ENCODE results near the gene INTS3. TPM values are rescaled to one million over a fixed set of nuclear protein-coding genes. Genes with fewer than 3 reads are reported as not detected.

The INTS3 gene
- total RNA-seq, 1 experiment from 2014 or later, result 66.8 TPM

DNA sequence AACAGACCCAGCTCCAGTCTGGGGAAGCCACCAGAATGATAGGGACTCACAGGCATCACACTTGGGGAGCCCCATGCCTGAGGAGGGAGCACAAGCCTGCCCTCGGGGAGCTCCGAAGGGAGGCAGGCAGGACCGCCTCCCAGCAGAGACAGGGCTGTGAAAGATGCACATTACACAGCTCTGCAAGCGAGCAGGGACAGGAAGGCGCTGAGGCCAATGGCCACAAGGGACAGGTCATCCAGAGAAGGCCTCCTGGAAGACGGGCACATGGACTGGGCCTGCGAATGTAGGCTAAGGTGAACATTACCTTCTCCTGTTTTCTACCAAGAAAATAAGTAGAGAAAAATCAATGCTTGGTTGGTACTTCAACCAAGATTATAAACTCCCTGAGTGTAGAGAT is 45.1 kb upstream of the INTS3 start:
- DNase-seq (ENCODE audit: low spot score) (no peak), ATAC-seq (no peak)
- ChIA-PET POLR2A (no interaction called here), CTCF (interaction anchor here (0.7 kb wide), 1 partner anchor 55 kb away, joined by 3 read pairs; the partner anchor contains the start of gene S100A13)
- H3K9me3 Mint-ChIP-seq, result no peaks in the 10 kb centered on the region
- peaks cover 23% of the 10 kb centered on the region for H3K27me3 Mint-ChIP-seq (ENCODE audit: low read depth)
- H3K4me3 Mint-ChIP-seq, result no peak overlapping the region
- peaks cover 14% of the 10 kb centered on the region for H3K4me1 Mint-ChIP-seq
- H3K36me3 Mint-ChIP-seq, result peaks cover 7% of the 10 kb centered on the region; the same call in 1 of the 2 replicates
- no peak overlapping the region for H3K27ac Mint-ChIP-seq
- no peak for TF ChIP-seq PRRX2 (CRISPR knock-in tag; IDR thresholded peaks at IDR 0.05)
- TF ChIP-seq, protein P1, sequence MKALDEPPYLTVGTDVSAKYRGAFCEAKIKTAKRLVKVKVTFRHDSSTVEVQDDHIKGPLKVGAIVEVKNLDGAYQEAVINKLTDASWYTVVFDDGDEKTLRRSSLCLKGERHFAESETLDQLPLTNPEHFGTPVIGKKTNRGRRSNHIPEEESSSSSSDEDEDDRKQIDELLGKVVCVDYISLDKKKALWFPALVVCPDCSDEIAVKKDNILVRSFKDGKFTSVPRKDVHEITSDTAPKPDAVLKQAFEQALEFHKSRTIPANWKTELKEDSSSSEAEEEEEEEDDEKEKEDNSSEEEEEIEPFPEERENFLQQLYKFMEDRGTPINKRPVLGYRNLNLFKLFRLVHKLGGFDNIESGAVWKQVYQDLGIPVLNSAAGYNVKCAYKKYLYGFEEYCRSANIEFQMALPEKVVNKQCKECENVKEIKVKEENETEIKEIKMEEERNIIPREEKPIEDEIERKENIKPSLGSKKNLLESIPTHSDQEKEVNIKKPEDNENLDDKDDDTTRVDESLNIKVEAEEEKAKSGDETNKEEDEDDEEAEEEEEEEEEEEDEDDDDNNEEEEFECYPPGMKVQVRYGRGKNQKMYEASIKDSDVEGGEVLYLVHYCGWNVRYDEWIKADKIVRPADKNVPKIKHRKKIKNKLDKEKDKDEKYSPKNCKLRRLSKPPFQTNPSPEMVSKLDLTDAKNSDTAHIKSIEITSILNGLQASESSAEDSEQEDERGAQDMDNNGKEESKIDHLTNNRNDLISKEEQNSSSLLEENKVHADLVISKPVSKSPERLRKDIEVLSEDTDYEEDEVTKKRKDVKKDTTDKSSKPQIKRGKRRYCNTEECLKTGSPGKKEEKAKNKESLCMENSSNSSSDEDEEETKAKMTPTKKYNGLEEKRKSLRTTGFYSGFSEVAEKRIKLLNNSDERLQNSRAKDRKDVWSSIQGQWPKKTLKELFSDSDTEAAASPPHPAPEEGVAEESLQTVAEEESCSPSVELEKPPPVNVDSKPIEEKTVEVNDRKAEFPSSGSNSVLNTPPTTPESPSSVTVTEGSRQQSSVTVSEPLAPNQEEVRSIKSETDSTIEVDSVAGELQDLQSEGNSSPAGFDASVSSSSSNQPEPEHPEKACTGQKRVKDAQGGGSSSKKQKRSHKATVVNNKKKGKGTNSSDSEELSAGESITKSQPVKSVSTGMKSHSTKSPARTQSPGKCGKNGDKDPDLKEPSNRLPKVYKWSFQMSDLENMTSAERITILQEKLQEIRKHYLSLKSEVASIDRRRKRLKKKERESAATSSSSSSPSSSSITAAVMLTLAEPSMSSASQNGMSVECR (CRISPR knock-in tag; IDR thresholded peaks at IDR 0.05; ENCODE audit: borderline replicate concordance), result no peak
- TF ChIP-seq, protein P2, sequence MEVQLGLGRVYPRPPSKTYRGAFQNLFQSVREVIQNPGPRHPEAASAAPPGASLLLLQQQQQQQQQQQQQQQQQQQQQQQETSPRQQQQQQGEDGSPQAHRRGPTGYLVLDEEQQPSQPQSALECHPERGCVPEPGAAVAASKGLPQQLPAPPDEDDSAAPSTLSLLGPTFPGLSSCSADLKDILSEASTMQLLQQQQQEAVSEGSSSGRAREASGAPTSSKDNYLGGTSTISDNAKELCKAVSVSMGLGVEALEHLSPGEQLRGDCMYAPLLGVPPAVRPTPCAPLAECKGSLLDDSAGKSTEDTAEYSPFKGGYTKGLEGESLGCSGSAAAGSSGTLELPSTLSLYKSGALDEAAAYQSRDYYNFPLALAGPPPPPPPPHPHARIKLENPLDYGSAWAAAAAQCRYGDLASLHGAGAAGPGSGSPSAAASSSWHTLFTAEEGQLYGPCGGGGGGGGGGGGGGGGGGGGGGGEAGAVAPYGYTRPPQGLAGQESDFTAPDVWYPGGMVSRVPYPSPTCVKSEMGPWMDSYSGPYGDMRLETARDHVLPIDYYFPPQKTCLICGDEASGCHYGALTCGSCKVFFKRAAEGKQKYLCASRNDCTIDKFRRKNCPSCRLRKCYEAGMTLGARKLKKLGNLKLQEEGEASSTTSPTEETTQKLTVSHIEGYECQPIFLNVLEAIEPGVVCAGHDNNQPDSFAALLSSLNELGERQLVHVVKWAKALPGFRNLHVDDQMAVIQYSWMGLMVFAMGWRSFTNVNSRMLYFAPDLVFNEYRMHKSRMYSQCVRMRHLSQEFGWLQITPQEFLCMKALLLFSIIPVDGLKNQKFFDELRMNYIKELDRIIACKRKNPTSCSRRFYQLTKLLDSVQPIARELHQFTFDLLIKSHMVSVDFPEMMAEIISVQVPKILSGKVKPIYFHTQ (CRISPR knock-in tag; IDR thresholded peaks at IDR 0.05), result no peak
- TF ChIP-seq, protein P3, sequence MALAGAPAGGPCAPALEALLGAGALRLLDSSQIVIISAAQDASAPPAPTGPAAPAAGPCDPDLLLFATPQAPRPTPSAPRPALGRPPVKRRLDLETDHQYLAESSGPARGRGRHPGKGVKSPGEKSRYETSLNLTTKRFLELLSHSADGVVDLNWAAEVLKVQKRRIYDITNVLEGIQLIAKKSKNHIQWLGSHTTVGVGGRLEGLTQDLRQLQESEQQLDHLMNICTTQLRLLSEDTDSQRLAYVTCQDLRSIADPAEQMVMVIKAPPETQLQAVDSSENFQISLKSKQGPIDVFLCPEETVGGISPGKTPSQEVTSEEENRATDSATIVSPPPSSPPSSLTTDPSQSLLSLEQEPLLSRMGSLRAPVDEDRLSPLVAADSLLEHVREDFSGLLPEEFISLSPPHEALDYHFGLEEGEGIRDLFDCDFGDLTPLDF (CRISPR knock-in tag; IDR thresholded peaks at IDR 0.05), result no peak
- TF ChIP-seq, protein P4, sequence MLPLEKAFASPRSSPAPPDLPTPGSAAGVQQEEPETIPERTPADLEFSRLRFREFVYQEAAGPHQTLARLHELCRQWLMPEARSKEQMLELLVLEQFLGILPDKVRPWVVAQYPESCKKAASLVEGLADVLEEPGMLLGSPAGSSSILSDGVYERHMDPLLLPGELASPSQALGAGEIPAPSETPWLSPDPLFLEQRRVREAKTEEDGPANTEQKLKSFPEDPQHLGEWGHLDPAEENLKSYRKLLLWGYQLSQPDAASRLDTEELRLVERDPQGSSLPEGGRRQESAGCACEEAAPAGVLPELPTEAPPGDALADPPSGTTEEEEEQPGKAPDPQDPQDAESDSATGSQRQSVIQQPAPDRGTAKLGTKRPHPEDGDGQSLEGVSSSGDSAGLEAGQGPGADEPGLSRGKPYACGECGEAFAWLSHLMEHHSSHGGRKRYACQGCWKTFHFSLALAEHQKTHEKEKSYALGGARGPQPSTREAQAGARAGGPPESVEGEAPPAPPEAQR (CRISPR knock-in tag; IDR thresholded peaks at IDR 0.05), result no peak
- no peak for TF ChIP-seq ETV6 (CRISPR knock-in tag; IDR thresholded peaks at IDR 0.05)
- TF ChIP-seq, protein P5, sequence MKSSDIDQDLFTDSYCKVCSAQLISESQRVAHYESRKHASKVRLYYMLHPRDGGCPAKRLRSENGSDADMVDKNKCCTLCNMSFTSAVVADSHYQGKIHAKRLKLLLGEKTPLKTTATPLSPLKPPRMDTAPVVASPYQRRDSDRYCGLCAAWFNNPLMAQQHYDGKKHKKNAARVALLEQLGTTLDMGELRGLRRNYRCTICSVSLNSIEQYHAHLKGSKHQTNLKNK (CRISPR knock-in tag; IDR thresholded peaks at IDR 0.05), result no peak
- TF ChIP-seq, protein P6, sequence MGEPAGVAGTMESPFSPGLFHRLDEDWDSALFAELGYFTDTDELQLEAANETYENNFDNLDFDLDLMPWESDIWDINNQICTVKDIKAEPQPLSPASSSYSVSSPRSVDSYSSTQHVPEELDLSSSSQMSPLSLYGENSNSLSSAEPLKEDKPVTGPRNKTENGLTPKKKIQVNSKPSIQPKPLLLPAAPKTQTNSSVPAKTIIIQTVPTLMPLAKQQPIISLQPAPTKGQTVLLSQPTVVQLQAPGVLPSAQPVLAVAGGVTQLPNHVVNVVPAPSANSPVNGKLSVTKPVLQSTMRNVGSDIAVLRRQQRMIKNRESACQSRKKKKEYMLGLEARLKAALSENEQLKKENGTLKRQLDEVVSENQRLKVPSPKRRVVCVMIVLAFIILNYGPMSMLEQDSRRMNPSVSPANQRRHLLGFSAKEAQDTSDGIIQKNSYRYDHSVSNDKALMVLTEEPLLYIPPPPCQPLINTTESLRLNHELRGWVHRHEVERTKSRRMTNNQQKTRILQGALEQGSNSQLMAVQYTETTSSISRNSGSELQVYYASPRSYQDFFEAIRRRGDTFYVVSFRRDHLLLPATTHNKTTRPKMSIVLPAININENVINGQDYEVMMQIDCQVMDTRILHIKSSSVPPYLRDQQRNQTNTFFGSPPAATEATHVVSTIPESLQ (CRISPR knock-in tag; IDR thresholded peaks at IDR 0.05), result no peak
- TF ChIP-seq KAT7 (CRISPR knock-in tag; IDR thresholded peaks at IDR 0.05; ENCODE audit: borderline replicate concordance), result no peak
- TF ChIP-seq FOXJ3 (CRISPR knock-in tag; IDR thresholded peaks at IDR 0.05; ENCODE audit: borderline replicate concordance), result no peak
- TF ChIP-seq OVOL2 (CRISPR knock-in tag; IDR thresholded peaks at IDR 0.05; ENCODE audit: borderline replicate concordance), result no peak
- TF ChIP-seq NR2C2 (CRISPR knock-in tag; IDR thresholded peaks at IDR 0.05), result no peak
- no peak for TF ChIP-seq ZNF138 (CRISPR knock-in tag; conservative IDR thresholded peaks at IDR 0.05)
- TF ChIP-seq SMAD4 (CRISPR knock-in tag; IDR thresholded peaks at IDR 0.05), result no peak
- TF ChIP-seq ATF1 (CRISPR knock-in tag; IDR thresholded peaks at IDR 0.05), result no peak
- TF ChIP-seq GRHL2 (CRISPR knock-in tag; IDR thresholded peaks at IDR 0.05; ENCODE audit: insufficient replicate concordance, severe bottlenecking), result no peak
- TF ChIP-seq, protein P7, sequence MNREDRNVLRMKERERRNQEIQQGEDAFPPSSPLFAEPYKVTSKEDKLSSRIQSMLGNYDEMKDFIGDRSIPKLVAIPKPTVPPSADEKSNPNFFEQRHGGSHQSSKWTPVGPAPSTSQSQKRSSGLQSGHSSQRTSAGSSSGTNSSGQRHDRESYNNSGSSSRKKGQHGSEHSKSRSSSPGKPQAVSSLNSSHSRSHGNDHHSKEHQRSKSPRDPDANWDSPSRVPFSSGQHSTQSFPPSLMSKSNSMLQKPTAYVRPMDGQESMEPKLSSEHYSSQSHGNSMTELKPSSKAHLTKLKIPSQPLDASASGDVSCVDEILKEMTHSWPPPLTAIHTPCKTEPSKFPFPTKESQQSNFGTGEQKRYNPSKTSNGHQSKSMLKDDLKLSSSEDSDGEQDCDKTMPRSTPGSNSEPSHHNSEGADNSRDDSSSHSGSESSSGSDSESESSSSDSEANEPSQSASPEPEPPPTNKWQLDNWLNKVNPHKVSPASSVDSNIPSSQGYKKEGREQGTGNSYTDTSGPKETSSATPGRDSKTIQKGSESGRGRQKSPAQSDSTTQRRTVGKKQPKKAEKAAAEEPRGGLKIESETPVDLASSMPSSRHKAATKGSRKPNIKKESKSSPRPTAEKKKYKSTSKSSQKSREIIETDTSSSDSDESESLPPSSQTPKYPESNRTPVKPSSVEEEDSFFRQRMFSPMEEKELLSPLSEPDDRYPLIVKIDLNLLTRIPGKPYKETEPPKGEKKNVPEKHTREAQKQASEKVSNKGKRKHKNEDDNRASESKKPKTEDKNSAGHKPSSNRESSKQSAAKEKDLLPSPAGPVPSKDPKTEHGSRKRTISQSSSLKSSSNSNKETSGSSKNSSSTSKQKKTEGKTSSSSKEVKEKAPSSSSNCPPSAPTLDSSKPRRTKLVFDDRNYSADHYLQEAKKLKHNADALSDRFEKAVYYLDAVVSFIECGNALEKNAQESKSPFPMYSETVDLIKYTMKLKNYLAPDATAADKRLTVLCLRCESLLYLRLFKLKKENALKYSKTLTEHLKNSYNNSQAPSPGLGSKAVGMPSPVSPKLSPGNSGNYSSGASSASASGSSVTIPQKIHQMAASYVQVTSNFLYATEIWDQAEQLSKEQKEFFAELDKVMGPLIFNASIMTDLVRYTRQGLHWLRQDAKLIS (CRISPR knock-in tag; IDR thresholded peaks at IDR 0.05; ENCODE audit: borderline replicate concordance), result no peak
- no peak for TF ChIP-seq MYBL2 (CRISPR knock-in tag; IDR thresholded peaks at IDR 0.05)
